T47D (cell line): ENCODE measurements around the gene PHACTR1.
A peak's percentile ranks its signal among the peaks of the same experiment; 100 is the strongest.
"Not testable (repeated sequence)": the region's sequence is repeated elsewhere in the genome, so short reads cannot be mapped to it uniquely, and the experiment has no call there.

Experiments
- DNase-seq, 2 experiments: peaks; one replicate each; pipeline versions ENCODE4 v3.0.0 to v3.0.0-alpha.2; 2011 to 2012; ENCODE audit warnings: low read depth in 1 of 2, low spot score in 1 of 2
- JUND ChIP-seq: IDR thresholded peaks from 2 replicates; pipeline ENCODE4 v1.6.1; 2012; ENCODE audit warnings: low read depth
- in situ Hi-C: cut with HindIII; loops from 2 replicates; pipeline ENCODE4 v1.10.0; 2016; ENCODE audit warnings: low sequenced_read_pairs, low pct_unique_long_range_greater_than_20kb

PHACTR1 gene

GRCh38 chr6:13235339-13235738, 518.8 kb downstream of the PHACTR1 start:
- in situ Hi-C loops: no loop called here
- no peak for DNase-seq
- no peak for TF ChIP-seq JUND

DNA sequence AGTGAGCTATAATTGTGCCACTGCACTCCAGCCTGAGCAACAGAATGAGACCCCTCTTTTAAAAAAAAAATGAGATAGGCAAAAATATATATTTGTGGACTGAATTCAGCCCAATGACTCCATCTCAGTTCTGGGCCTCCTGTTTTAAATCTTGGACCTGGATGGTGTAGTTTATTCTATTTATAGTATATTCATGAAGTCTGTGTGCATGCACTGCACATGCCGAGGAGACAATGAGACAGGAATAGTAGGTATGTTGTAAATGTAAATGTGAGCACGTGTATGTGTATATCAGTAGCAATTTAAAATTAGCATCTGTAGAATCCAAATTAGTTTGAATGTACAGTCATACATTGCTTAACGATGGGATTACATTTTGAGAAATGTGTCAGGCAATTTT, 520.8 kb downstream of the PHACTR1 start:
- TF ChIP-seq JUND: no peak
- DNase-seq: no peak
- in situ Hi-C loops: no loop called here

DNA sequence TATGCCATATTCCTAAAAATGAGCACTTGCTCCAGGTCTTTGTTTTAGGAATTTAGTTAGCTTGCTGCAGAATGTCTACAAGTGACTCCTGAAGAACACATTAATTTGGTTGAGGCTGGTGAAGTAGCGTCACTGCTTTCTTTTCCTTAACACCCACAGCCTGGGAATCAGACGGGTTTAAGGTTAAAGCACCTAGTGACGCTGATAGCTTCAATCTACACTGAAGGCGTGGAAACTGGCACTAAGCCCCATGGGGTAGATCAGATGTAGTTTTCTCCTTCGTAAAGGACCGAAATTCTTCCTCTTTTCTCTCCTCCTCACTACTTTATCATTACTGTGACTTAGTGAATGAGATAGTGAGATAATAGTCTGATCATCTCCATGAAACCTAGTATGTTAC, 521.5 kb downstream of the PHACTR1 start:
- TF ChIP-seq JUND: no peak
- DNase-seq: no peak
- in situ Hi-C loops: no loop called here

DNA sequence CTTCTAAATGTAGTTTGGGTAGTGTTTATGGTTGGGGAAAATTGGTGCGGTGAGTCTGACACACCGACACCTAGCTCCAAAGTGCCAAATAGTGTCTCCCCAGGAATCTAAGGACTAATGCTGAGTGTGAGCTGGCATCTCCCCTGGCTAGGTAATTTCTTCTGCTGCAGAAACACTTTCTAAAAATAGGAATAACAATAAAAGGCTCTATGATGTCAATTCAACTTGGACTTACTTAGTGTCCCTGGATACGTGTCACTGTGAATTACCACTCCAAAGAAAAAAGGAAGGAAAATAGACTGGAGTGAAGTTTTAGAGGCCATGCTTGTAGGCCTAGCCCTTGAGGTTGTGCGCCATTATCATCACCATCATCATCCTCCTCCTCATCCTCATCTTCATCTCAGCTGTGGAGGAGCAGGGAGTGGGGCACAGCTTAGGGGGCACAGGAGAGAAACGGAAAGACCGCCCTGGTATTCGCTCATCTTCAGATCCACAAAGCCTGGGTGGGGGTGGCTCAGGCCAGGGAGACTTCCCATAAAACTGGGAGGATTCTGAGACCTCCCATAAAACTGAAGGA, 522.2 kb downstream of the PHACTR1 start:
- DNase-seq: no peak
- in situ Hi-C loops: no loop called here
- no peak for TF ChIP-seq JUND

- TF ChIP-seq JUND: no peak
- DNase-seq: no peak
- in situ Hi-C loops: no loop called here
Observed at GRCh38 chr6:13239530-13240455, 523.2 kb downstream of the PHACTR1 start.

DNA sequence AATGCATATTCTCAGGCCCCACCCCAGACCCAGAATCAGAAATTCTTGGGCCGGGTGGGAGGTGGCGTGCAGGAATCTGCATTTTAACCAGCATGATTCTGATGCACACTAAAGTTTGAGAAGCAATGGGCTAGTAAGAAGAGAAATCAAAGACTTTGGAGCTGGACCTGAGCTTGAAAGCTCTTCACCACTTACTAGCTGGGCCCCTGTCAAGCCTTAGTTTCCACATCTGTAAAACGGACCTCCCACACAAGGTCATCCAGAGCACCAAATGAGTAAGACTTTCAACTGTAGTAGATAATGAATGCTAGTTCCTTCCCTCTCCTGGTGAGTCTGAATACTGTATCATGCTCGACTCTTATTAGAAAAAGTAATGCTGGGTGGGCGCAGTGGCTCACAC, 524.8 kb downstream of the PHACTR1 start:
- TF ChIP-seq JUND: no peak
- in situ Hi-C loops: no loop called here
- DNase-seq: no peak

DNA sequence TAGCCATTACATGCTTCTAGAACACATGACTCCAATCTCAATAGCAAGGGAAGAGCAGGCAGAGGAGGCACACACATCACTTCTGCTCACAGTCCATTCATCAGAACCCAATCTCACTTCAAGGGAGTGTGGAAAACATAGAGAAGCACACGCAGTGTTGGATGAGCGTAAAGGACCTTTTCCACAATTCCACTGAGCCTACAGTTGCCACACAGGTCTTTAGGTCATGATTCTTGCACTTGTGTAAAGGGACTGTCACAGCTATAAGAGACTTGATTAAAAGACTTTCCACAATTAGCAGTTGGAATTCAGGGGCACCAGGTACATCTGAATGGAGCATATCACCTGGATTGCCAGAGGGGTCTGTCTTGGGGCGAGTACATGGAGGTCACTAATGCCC, 525.6 kb downstream of the PHACTR1 start:
- TF ChIP-seq JUND: no peak
- in situ Hi-C loops: no loop called here
- DNase-seq: no peak

DNA sequence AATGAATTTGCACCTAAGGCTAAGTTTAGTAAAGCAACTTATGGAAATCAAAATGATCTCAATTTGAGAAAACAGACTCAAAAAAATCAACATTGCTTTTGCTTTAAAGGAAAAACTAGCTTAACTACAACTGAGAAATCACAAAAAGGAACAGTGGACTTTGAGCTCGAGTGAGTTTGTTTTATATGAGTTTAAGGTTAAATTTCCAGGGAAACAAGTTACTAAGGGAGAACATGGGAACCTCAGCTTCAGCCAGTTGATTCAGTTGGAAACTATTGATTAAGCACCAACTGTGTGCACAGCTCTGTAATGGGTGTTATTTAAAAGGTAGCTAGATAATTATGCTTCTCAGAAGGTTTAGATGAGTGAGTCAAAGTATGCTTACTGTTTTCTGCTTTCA, 526.0 kb downstream of the PHACTR1 start:
- in situ Hi-C loops: no loop called here
- TF ChIP-seq JUND: no peak
- DNase-seq: no peak

- in situ Hi-C loops: no loop called here
- TF ChIP-seq JUND: no peak
- DNase-seq: no peak
Observed at GRCh38 chr6:13243033-13243432, 526.5 kb downstream of the PHACTR1 start.

DNA sequence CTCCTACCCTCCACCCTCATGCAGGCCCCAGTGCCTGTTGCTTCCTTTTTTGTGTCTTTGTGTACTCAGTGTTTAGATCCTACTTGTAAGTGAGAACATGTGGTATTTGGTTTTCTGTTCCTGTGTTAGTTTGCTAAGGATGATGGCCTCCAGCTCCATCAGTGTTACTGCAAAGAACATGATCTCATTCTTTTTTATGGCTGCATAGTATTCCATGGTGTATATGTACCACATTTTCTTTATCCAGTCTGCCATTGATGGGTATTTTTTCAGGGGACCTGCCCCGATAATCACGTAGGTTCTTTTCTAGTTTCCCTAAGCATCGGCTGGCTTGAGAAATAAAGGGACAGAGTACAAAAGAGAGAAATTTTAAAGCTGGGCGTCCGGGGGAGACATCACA, 527.2 kb downstream of the PHACTR1 start:
- DNase-seq, in situ Hi-C loops: not testable (repeated sequence)

GRCh38 chr6:13247627-13248026, 531.1 kb downstream of the PHACTR1 start:
- TF ChIP-seq JUND: no peak
- in situ Hi-C loops: no loop called here
- DNase-seq: no peak

- DNase-seq: peak in 1 of 2 experiments; percentile 10
- in situ Hi-C loops: no loop called here
- no peak for TF ChIP-seq JUND
Observed at GRCh38 chr6:13248053-13248452, 531.5 kb downstream of the PHACTR1 start.

- TF ChIP-seq JUND: no peak
- in situ Hi-C loops: no loop called here
- DNase-seq: no peak
Observed at GRCh38 chr6:13248584-13248985, 532.0 kb downstream of the PHACTR1 start.
